NCI-H2081 treated with DMSO at 0.1 percent for 48 hours (cell line): ENCODE measurements around the gene RIPOR2.
"Not testable (repeated sequence)": the region's sequence is repeated elsewhere in the genome, so short reads cannot be mapped to it uniquely, and the experiment has no call there.

ENCODE experiments used
- DNase-seq: peaks from one replicate; lab custom pipeline; 2025; lab: John Stamatoyannopoulos, UW

RIPOR2 gene

GRCh38 chr6:24925661-24926060 lies 10.1 kb downstream of the RIPOR2 start:
- DNase-seq, result no peak

GRCh38 chr6:24924580-24925356 lies 11.0 kb downstream of the RIPOR2 start:
- DNase-seq, result no peak

GRCh38 chr6:24923885-24924401 lies 11.8 kb downstream of the RIPOR2 start:
- DNase-seq, result no peak

- DNase-seq, result no peak
These were observed 12.9 kb downstream of the RIPOR2 start for GRCh38 chr6:24922814-24923213.

GRCh38 chr6:24922170-24922569 lies 13.6 kb downstream of the RIPOR2 start:
- DNase-seq, result no peak

- no peak for DNase-seq
These were observed 15.6 kb downstream of the RIPOR2 start for GRCh38 chr6:24920136-24920535.

- peak; percentile 44 for DNase-seq
These were observed 16.5 kb downstream of the RIPOR2 start for GRCh38 chr6:24919056-24919892.

- no peak for DNase-seq
These were observed 17.1 kb downstream of the RIPOR2 start for GRCh38 chr6:24918641-24919055.

- no peak for DNase-seq
These were observed 19.3 kb downstream of the RIPOR2 start for GRCh38 chr6:24916496-24916895.

GRCh38 chr6:24915641-24916040 lies 20.1 kb downstream of the RIPOR2 start:
- no peak for DNase-seq

- not testable (repeated sequence) for DNase-seq
These were observed 21.7 kb downstream of the RIPOR2 start for GRCh38 chr6:24914082-24914481.

GRCh38 chr6:24911796-24912382 lies 23.9 kb downstream of the RIPOR2 start:
- no peak for DNase-seq

- no peak for DNase-seq
These were observed 24.6 kb downstream of the RIPOR2 start for GRCh38 chr6:24910961-24911725.

GRCh38 chr6:24910331-24910960 lies 25.3 kb downstream of the RIPOR2 start:
- DNase-seq, result no peak

GRCh38 chr6:24909241-24910216 lies 26.2 kb downstream of the RIPOR2 start:
- no peak for DNase-seq

- DNase-seq, result no peak
These were observed 27.1 kb downstream of the RIPOR2 start for GRCh38 chr6:24908650-24909035.

- no peak for DNase-seq
These were observed 27.7 kb downstream of the RIPOR2 start for GRCh38 chr6:24907919-24908649.

- DNase-seq, result no peak
These were observed 29.4 kb downstream of the RIPOR2 start for GRCh38 chr6:24906314-24906713.

GRCh38 chr6:24905483-24905882 lies 30.3 kb downstream of the RIPOR2 start:
- no peak for DNase-seq
